K562 (cell line): ENCODE results near the gene DDC. TPM values are rescaled to one million over a fixed set of nuclear protein-coding genes. Genes with fewer than 3 reads are reported as not detected.
"Not testable (repeated sequence)": the region's sequence is repeated elsewhere in the genome, so short reads cannot be mapped to it uniquely, and the experiment has no call there.

Source experiments
- ATAC-seq: fragments of 200-7000 bp; cut with Tn5 transposase; 3 replicates; pipeline ENCODE4 v1.9.1; 2020; ENCODE audit warnings: moderate library complexity
- BruUV-seq: library from RNA; stranded (reverse); fragments of 400-500 nt; replicated peaks from 2 replicates; lab custom pipeline; 2021; lab: Mats Ljungman, UMichigan
- CTCF ChIA-PET: fragments of 300-600 bp; formaldehyde crosslinking; extraction: SDS; loops from one replicate; lab custom pipeline; 2021; ENCODE audit warnings: low intra/inter-chr PET ratio; lab: Yijun Ruan, JAX
- POLR2A ChIA-PET: fragments of 300-600, 350-650 bp; sonication (Branson Sonifier 250); formaldehyde crosslinking; extraction: SDS; loops from one replicate; lab custom pipeline; 2021; ENCODE audit warnings: antibody characterized with exemption, inconsistent platforms; lab: Yijun Ruan, JAX
- DNase-seq, 4 experiments: peaks; one replicate each; pipeline versions ENCODE4 v3.0.0 to v3.0.0-alpha.2; 2011 to 2018; ENCODE audit warnings: low spot score in 3 of 4, mixed read lengths in 3 of 4; ENCODE audit errors: extremely low read depth in 1 of 4
- FAIRE-seq: peaks from 2 replicates; lab custom pipeline; 2011; peaks lifted over from hg19 to GRCh38; lab: Jason Lieb, UNC
- H2AFZ ChIP-seq: 2 replicates; pipeline ENCODE4 v1.6.0; 2011; ENCODE audit warnings: low read depth, low read length, control low read depth, inconsistent platforms
- H3K27ac ChIP-seq: fragments of 200-600 bp; 3 replicates; pipeline ENCODE4 v1.8.0; 2011; ENCODE audit warnings: low read depth, mild to moderate bottlenecking, control low read depth, inconsistent platforms, low read length, moderate library complexity, mixed read lengths; ENCODE audit errors: extremely low read depth
- H3K27me3 ChIP-seq, 2 experiments: fragments of 300-600 bp in 1 of 2; 2 replicates in 1 of 2; 3 replicates in 1 of 2; pipeline versions ENCODE4 v1.6.0 to v1.8.0; 2011; ENCODE audit warnings: inconsistent platforms in 2 of 2, low read length in 2 of 2, mild to moderate bottlenecking in 1 of 2, mixed read lengths in 1 of 2, moderate library complexity in 1 of 2; ENCODE audit not compliant: control insufficient read depth in 2 of 2, insufficient read depth in 2 of 2
- H3K36me3 ChIP-seq: fragments of 300-600 bp; 3 replicates; pipeline ENCODE4 v1.8.0; 2011; ENCODE audit warnings: mild to moderate bottlenecking, low read length, inconsistent platforms; ENCODE audit not compliant: control insufficient read depth, insufficient read depth
- H3K4me1 ChIP-seq, 2 experiments: fragments of 200-600 bp in 1 of 2; replicated peaks in 1 of 2; 2 replicates in 1 of 2; 3 replicates in 1 of 2; pipeline versions ENCODE4 v1.5.1 to v1.8.0; 2011; ENCODE audit warnings: inconsistent platforms in 2 of 2, low read length in 2 of 2, mild to moderate bottlenecking in 1 of 2, mixed read lengths in 1 of 2, moderate library complexity in 1 of 2; ENCODE audit not compliant: control insufficient read depth in 2 of 2, insufficient read depth in 2 of 2
- H3K4me2 ChIP-seq: 2 replicates; pipeline ENCODE4 v1.6.1; 2011; ENCODE audit warnings: low read length, control low read depth, inconsistent platforms, mixed read lengths; ENCODE audit not compliant: insufficient read depth
- H3K4me3 ChIP-seq: fragments of 200-600 bp; sonication (generic), shearing (Covaris generic); 2 replicates; pipeline ENCODE4 v1.5.1; 2016; ENCODE audit warnings: control low read depth, inconsistent platforms
- H3K79me2 ChIP-seq: fragments of 200-600 bp; 3 replicates; pipeline ENCODE4 v1.8.0; 2011; ENCODE audit warnings: low read length, inconsistent platforms; ENCODE audit not compliant: control insufficient read depth, insufficient read depth
- H3K9ac ChIP-seq, 2 experiments: 2 replicates each; pipeline versions ENCODE4 v1.6.0 to v1.6.1; 2011; ENCODE audit warnings: low read depth in 2 of 2, low read length in 2 of 2, control low read depth in 1 of 2, inconsistent platforms in 1 of 2, mild to moderate bottlenecking in 1 of 2, mixed read lengths in 1 of 2; ENCODE audit not compliant: insufficient read depth in 1 of 2
- H3K9me1 ChIP-seq: one replicate; pipeline ENCODE4 v1.6.0; 2011; ENCODE audit warnings: inconsistent platforms, mild to moderate bottlenecking, low read length, moderate library complexity; ENCODE audit not compliant: control insufficient read depth, insufficient read depth
- H3K9me3 ChIP-seq: replicated peaks from 2 replicates; pipeline ENCODE4 v1.5.1; 2011; ENCODE audit warnings: low read depth, low read length, inconsistent platforms; ENCODE audit not compliant: control insufficient read depth, insufficient read depth
- H4K20me1 ChIP-seq: replicated peaks from 2 replicates; pipeline ENCODE4 v1.6.1; 2011; ENCODE audit warnings: low read length, inconsistent platforms, mixed read lengths; ENCODE audit not compliant: control insufficient read depth, insufficient read depth
- PCBP1 ChIP-seq: fragments of 200-400 bp; formaldehyde crosslinking; IDR thresholded peaks from 2 replicates; pipeline ENCODE4 v1.6.1; 2018; ENCODE audit warnings: mild to moderate bottlenecking, low read depth, low read length; ENCODE audit not compliant: poor library complexity, severe bottlenecking
- ZNF644 ChIP-seq: fragments of 200-800 bp; sonication (Bioruptor generic); IDR thresholded peaks from 2 replicates; pipeline ENCODE4 v1.6.1; 2016; ENCODE audit warnings: low read depth, missing genetic modification characterization, missing compliant biosample characterization
- WGBS: fragments of 100-300 bp; shearing (Covaris generic); methylation state at CpG from one replicate; pipeline ENCODE4 v1.1.6; 2016; ENCODE audit warnings: low coverage, mixed read lengths; ENCODE audit not compliant: insufficient coverage; ENCODE audit errors: missing lambda C conversion rate; 5-methylcytosine and 5-hydroxymethylcytosine counted together
- in situ Hi-C: fragments of 300-500 bp; cut with MboI; formaldehyde crosslinking; loops from 4 replicates; pipeline ENCODE4 v1.15.0; 2018; ENCODE audit warnings: inconsistent platforms, mixed read lengths
- intact Hi-C: fragments of 100-400 bp; cut with micrococcal nuclease; formaldehyde crosslinking; loops from 2 replicates; pipeline ENCODE4 v1.14.2; 2022
- polyA plus RNA-seq, 8 experiments: library from polyadenylated mRNA; depleted of rRNA in 4 of 8; stranded (reverse) in 5 of 8; unstranded in 3 of 8; fragments of >200 nt; fragmentation: Nextera tagmentation in 2 of 8; fragmentation: Illumina TruSeq in 1 of 8; extraction: Ambion mirVana in 2 of 8; extraction: Trizol in 1 of 8; gene quantifications; 2 replicates each; pipeline versions ENCODE4 v1.2.1 to v1.2.3, GENCODE V29; 2011 to 2014; ENCODE audit warnings: inconsistent platforms in 1 of 8, missing spikeins in 1 of 8
- total RNA-seq, 7 experiments: library from RNA; depleted of rRNA in 6 of 7; stranded (reverse); fragments of >200 nt in 6 of 7; fragmentation: Illumina TruSeq in 2 of 7; extraction: Trizol in 2 of 7; gene quantifications; 2 replicates each; pipeline versions ENCODE4 v1.2.1 to v1.2.3, GENCODE V29; 2011 to 2021; ENCODE audit warnings: low replicate concordance in 1 of 7

DDC gene
- total and polyA plus RNA-seq, 9 of the 15 experiments (the other 6 are each of a cell fraction or from before 2014, with no cell fraction given), result not detected

DNA sequence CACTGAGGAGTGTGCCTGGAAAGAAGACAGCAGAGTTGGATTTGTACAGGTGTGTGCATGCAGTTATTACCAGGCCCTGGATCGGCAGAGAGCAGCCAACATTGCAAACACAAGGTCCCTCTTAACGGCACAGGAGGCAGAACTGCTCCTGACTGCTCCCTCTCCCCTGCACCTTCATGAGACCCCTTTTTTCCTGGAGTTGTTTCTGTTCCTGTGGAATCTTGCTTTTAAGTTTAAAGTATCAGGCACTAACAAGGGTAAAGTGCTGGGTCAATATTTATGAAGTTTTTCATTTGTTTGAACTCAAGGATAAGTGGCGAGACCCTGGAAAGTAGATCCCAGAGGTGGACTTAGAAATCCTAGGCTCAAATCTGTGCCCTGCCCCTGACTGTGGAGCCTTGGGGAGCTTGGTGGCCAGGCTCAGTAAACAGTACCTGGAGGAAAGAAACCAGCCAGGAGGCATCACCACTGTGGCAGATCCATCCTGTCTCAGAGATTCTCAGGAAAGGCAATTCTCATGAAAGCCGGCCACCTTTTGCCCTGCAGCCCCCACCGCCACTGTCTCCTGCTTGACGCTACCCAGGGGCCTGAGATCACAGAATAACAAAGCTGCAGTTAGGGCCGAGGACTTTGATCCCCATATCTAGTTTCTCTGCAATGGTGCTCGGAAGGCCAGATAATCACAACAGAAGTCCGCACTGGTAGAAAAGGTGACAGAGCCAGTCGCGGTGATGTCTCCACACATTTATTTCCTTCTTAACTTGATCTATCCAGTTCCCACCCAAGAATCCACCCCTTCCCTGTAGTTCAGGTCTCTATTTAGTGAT, 36.7 kb downstream of the DDC start (continued):
- TF ChIP-seq PCBP1, result no peak
- no peak for TF ChIP-seq ZNF644 (tag)
- TF ChIP-seq, all 486 proteins: peak for 0

DNA sequence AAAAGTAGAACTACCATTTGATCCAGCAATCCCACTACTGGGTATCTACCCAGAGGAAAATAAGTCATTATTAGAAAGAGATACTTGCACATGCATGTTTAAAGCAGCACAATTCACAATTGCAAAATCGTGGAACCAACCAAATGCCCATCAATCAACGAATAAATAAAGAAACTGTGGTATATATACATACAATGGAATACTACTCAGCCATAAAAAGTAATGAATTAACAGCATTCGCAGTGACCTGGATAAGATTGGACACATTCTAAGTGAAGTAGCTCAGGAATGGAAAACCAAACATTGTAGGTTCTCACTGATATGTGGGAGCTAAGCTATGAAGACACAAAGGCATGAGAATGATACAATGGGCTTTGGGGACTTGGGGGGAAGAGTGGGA, 45.9 kb downstream of the DDC start:
- WGBS, result 5% methylated on average over 3 of the region's 3 CpGs

More for the DNA sequence above, 45.9 kb downstream of the DDC start:
- H3K36me3 ChIP-seq, H4K20me1 ChIP-seq, BruUV-seq, H3K4me1 ChIP-seq, H3K9me3 ChIP-seq, ATAC-seq, H3K27ac ChIP-seq, in situ Hi-C loops, H3K4me3 ChIP-seq, H3K79me2 ChIP-seq, H3K9ac ChIP-seq, FAIRE-seq, H3K9me1 ChIP-seq, POLR2A ChIA-PET, H3K4me2 ChIP-seq, H2AFZ ChIP-seq, intact Hi-C loops, DNase-seq, CTCF ChIA-PET, H3K27me3 ChIP-seq: not testable (repeated sequence)
